NCI-H187 treated with DMSO at 0.1 percent for 48 hours (cell line): ENCODE data around the gene RELN.
"Not testable (repeated sequence)": the region's sequence is repeated elsewhere in the genome, so short reads cannot be mapped to it uniquely, and the experiment has no call there.

ENCODE experiments used
- DNase-seq: peaks from one replicate; lab custom pipeline; 2025; lab: John Stamatoyannopoulos, UW

Gene RELN

GRCh38 chr7:103833401-103833800, 156.1 kb downstream of the RELN start:
- no peak for DNase-seq

- DNase-seq, result no peak
Measured at GRCh38 chr7:103832438-103832837, 157.0 kb downstream of the RELN start.

- DNase-seq, result no peak
Measured at GRCh38 chr7:103824251-103824650, 165.2 kb downstream of the RELN start.

GRCh38 chr7:103823084-103823483, 166.4 kb downstream of the RELN start:
- DNase-seq, result no peak

- DNase-seq, result peak; percentile 58
Measured at GRCh38 chr7:103821092-103821491, 168.4 kb downstream of the RELN start.

- DNase-seq, result not testable (repeated sequence)
Measured at GRCh38 chr7:103815972-103816371, 173.5 kb downstream of the RELN start.

- DNase-seq, result no peak
Measured at GRCh38 chr7:103813970-103814369, 175.5 kb downstream of the RELN start.

- no peak for DNase-seq
Measured at GRCh38 chr7:103811997-103812396, 177.5 kb downstream of the RELN start.

GRCh38 chr7:103811290-103811689, 178.2 kb downstream of the RELN start:
- peak; percentile 44 for DNase-seq

GRCh38 chr7:103810112-103810744, 179.2 kb downstream of the RELN start:
- DNase-seq, result no peak

GRCh38 chr7:103809229-103809994, 180.0 kb downstream of the RELN start:
- no peak for DNase-seq

- no peak for DNase-seq
Measured at GRCh38 chr7:103805346-103805745, 184.1 kb downstream of the RELN start.

GRCh38 chr7:103803631-103804030, 185.8 kb downstream of the RELN start:
- no peak for DNase-seq

GRCh38 chr7:103799298-103799697, 190.2 kb downstream of the RELN start:
- no peak for DNase-seq

GRCh38 chr7:103797647-103798307, 191.7 kb downstream of the RELN start:
- DNase-seq, result no peak

GRCh38 chr7:103796327-103796962, 193.0 kb downstream of the RELN start:
- no peak for DNase-seq

GRCh38 chr7:103795787-103796186, 193.7 kb downstream of the RELN start:
- no peak for DNase-seq

GRCh38 chr7:103795107-103795506, 194.4 kb downstream of the RELN start:
- DNase-seq, result no peak

GRCh38 chr7:103794424-103794823, 195.0 kb downstream of the RELN start:
- no peak for DNase-seq

- no peak for DNase-seq
Measured at GRCh38 chr7:103793614-103794013, 195.8 kb downstream of the RELN start.

GRCh38 chr7:103791894-103792293, 197.6 kb downstream of the RELN start:
- DNase-seq, result no peak

GRCh38 chr7:103787041-103787440, 202.4 kb downstream of the RELN start:
- DNase-seq, result not testable (repeated sequence)
